Hematopoietic multipotent progenitor cell (in vitro differentiated cells): ENCODE results near the gene PAX5. TPM values are rescaled to one million over a fixed set of nuclear protein-coding genes. Genes with fewer than 3 reads are reported as not detected.

Source experiments
- DNase-seq, 3 donors: peaks; one replicate each; pipeline ENCODE4 v3.0.0-alpha.2; 2011 to 2015; ENCODE audit warnings: low read depth in 2 of 3, low spot score in 2 of 3
- total RNA-seq: library from RNA; depleted of rRNA; stranded (reverse); fragments of >200 nt; gene quantifications from one replicate; pipeline ENCODE4 v1.2.3, GENCODE V29; 2012

PAX5 gene
- total RNA-seq, 1 donor: 3.0 TPM

DNA sequence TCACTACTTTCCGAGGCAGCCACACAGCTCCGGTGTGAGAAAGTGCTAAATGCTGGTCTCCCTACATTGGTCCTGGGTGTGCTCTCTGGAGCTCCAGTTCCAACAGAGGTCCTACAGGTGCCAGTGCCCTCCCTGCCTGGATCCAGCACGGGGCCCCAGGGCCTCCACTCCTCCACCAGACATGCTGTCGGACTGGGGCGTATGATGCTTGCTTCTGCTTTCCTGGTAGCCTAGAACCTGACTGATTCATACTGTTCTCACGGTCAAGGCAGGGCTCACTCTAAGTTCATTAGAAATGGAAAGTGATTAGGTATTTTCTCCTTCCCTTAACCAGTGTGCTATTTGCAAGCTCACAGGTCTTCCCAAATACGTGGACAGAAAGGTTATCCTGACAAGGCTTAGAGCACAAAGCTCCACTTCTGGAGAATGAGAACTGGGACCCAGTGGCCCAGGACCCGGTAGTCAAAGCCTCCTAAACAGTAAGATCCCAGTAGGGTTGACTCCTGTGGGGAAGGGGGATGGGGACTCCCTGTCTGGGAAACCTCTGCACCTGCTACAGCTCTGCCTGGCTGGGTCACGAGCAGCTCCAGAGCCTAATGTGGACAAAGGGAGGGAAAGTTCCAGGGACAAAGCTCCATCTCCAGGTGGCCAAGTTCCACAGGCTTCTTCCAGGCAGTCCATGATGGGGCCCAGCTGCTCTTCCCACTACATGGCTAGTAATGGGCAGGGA is 98.1 kb downstream of the PAX5 start:
- DNase-seq: no peak

DNA sequence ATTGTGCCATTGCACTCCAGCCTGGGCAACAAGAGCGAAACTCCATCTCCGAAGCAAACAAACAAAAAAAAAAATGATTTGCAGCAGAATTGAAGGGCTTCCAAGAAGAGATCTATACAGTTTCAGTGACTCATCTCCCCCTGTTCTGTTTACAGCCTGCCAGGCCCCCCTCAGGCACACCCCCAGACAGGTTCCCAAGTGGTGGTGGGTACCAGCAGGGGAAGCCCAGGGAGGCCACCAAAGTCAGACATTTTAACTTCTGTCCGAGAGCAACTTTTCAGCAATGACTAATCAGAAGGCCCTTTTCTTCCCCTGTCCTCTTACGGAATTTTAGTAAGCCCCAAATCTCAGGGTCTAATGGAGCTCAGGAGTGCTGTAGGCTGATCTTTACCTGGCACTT is 98.7 kb downstream of the PAX5 start:
- no peak for DNase-seq

DNA sequence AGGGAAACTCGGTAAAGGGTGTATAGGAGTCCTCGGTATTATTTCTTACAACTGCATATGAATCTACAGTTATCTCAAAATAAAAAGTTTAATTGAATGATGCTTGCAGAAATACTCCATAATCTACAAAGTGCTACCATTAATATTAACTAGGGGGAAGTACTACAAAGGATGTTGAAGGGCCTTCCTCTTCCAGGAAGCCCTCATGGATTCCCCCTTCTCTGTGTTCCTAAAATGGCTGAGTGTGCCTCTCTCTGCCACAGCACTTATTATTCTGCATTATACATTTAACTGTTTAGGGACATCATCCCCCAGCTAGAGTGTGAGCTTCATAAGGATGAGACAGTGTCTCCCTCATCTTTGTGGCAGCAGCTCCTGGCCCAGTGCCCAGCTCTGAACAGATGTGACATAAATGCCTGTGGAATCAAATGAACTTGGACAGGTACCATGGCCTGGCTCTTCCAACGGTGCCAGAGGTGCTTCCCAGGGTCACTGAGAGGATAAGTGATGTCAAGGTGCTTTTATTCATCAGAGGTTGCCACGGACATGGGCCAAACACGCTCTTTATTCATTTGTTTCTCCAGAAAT is 99.5 kb downstream of the PAX5 start:
- no peak for DNase-seq

DNA sequence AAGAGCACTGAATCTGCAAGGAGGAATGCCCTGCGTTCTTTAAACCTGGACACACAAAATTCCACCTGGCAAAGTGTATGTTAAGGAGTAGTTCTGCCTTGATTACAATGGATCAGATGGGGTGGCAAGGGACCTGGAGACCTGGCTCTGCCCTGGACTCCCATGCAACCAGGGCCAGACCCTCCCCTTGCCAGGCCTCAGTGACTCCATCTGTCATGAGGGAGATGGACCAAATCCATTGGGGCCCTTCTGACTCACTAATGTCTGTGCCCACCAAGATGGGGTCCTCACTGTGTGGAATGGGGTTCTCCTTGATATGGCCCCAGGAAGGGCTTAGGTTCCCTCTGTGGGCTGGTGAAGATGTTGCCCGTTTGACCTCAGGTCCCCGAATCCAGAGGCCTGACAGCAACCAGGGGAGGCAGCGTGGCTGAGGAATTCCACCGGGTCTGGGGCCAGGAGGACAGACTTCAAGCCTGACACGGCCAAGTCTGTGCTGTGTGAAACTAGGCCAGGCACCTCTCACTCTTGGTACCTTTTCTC is 100.3 kb downstream of the PAX5 start:
- no peak for DNase-seq

DNA sequence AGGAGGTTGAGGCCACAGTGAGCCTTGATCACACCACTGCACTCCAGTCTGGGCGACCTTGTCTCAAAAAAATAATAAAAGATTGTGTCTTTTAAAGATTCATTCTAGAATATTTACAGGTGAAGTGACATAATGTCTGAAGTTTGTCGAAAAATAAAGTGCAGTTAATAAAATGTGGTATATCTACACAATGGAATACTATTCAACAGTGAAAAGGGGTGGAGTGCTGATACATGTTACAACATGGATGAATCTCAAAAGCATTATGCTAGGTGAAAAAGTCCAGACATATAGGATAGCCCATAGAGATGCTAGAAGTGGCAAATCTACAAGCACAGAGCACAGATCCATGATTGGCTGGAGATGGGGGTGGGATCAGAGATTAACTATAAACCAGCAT is 101.9 kb downstream of the PAX5 start:
- DNase-seq: no peak

DNA sequence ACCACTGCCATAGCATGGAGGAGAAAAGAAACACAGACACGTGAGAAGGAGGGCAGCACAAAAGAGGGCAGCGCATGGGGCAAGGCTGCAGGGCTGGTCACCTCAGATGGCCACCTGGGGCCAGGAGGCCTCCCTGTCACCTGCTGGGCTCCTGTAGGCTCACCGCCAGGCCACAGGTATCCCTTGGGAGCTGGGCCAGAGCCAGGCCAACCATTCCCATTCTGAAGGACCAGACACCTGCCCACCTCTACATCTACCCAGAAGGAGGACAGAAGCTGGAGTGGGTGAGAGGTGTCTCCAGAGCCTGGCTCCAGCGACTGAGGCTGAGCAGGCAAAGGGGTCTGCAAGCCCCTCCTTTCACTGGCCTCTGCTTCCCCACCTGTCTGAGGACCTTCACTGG is 103.1 kb downstream of the PAX5 start:
- DNase-seq: no peak

DNA sequence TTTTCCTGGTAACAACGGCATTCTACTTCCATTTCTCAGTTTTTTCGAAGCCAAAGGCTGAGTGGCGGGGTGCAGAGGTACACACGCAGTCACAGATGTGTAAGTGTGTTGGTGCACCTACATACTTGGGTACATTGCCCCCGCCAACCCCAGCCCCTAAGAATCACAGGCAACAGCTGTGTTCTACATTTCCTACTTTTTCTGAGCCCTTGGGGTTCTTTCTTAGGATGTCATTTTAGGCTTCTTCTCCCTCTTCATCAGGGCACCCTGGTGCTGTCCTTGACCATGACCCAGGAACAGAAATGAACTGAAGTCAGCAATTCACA is 104.8 kb downstream of the PAX5 start:
- DNase-seq: no peak

DNA sequence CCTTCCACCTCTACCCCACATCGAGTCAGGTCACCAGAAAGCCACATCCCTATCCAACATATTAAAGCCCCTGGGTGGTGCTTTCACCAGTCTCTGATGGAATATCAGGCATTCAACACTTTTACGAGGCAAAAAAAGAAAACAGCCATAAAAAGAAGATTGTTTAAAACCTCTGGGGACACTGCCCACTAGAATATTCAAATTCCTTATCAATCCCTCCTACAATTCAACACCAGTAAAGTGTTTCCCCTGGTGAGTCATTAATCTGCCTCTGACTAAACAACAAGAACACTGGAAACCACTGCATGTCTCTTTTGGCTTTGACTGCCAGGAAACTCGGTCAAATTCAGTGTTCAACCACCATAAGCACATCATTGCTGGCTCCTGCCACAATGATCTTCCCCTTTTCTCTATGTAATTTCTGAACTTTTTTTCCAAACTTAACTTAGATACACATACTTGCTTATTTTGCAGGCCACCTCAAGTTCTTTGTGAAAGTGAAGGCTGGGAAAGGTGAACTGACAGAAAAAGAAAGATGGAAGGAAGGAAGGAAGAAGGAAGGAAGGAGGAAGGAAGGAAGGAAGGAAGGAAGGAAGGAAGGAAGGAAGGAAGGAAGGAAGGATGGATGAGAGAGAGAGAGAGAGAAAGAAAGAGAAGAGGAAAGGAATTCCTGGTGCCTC is 105.3 kb downstream of the PAX5 start:
- peak in 2 of 3 donors; percentile 78 to 88 for DNase-seq

DNA sequence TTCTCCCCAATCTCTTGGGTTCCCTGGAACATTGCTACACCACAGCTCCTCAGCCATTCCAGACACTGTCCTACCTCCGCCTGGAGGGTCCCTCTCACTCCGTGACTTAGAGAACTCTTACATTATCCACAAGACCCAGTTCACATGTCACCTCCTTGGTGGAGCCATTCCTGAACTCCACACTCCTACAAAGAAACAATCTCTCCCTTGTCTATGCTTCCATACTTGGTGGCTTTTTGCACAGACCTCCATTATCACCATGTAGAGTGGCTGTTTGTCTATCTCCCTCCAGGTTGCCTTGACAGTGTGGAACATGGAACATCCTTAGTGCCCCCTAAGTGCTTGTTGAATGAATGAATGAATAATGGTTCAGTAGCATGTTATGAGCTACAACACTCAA is 105.9 kb downstream of the PAX5 start:
- no peak for DNase-seq

DNA sequence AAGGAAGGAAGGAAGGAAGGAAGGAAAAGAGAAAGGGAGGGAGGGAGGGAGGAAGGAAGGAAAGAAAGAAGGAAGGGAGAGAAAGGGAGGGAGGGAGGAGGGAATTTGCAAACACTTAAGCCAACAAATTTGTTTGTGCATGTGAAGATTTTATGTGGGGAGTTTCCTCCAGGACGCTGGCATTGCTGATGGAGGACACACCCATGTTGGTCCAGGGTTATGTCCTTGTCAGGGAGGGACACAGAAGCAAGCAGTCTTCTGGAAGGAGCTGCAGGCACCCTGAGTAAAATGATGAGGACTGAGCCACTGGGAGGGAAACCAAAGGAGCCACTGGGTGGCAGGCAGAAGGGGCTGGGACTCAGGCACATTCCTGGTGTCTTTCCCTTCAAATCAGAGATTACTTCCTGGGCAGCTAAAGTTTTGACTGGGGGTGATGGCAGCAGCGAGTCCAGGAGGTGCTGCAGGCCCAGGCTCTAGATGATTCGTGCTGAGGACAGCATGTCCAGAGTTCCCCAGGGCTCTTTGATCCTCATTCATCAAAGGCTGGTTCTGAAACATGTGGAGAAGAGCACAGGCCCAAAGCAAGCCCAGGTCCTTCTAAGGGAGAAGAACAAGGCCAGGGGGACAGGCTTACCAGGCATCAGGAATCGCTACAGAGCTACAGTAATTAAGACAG is 109.2 kb downstream of the PAX5 start:
- no peak for DNase-seq

DNA sequence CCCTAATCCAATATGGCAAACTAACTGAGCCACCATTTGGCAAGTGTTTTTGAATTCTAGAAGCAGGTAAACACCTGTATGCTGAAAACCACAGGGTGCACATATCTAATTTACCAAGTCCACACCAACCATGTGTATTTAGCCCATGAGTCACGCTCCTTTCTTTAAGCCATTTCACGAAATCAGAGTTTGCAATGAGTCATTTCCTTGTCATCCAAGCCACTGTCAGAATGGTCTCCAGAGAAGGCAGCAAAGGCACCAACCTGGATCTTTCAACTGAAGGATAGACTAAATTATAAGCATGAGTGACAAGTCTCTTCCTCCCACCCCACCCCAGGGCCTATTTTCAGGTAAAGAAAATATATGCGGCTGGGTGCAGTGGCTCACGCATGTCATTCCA is 110.0 kb downstream of the PAX5 start:
- DNase-seq: peak in 2 of 3 donors; percentile 28 to 31

DNA sequence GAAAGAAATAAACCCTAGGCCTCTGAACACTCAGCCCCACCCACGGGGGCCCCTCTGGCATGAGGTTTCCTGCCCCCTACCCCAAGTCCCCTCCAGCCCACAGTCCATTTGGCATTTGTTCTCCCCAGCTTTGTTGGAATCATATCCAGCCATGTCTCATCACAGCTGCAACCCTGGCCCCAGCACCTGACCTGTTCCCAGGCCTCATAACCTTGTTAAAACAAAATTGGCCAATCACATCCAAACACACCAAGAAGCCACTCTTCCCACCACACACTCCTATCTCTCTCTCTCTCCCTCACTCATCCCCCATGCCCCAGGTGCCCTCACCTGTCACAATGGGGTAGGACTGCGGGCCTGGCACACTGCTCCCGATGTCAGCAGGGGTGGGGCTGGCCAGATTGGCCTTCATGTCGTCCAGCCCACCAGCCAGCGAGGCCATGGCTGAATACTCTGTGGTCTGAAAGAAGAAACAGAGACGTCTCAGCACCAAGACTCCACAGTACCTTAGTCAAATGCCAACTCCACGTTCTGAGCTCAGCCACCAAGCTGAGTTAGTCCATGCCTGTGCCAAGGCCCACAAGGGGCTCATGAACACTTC is 110.9 kb downstream of the PAX5 start:
- no peak for DNase-seq

DNA sequence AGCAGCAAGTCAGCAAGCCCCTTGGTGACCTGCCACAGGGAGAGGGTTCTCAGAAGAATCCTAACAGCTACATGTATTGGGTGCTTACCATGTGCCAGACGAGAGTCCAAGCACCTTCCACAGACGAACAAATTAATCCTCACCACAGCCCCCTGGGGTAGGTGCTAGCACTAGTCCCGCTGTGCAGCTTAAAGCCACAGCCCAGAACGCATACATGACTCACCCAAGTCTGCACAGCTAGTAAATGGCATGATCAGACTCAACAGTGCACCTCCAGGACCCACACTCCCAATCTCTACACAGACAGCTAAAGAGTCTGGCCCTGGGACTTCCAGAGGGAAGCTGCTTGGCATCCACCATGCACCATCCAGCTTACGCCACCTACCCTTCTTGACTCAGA is 111.5 kb downstream of the PAX5 start:
- DNase-seq: no peak

DNA sequence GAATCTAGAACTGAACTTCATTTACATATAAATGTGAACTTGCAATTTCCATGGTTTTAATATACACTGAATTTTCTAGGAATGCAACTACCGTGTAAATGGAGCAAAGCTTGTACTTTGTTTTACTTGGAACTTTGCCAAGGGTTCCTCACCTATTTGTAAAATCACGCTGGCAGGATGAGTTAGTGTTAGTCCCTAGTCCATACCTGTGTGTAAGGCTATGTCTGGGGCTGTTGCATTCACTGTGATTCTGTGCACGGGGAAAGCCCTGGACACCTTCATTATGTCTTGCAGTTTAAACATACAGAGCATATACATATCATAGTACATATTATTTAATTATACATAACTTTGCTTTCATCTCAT is 119.9 kb downstream of the PAX5 start:
- DNase-seq: no peak

DNA sequence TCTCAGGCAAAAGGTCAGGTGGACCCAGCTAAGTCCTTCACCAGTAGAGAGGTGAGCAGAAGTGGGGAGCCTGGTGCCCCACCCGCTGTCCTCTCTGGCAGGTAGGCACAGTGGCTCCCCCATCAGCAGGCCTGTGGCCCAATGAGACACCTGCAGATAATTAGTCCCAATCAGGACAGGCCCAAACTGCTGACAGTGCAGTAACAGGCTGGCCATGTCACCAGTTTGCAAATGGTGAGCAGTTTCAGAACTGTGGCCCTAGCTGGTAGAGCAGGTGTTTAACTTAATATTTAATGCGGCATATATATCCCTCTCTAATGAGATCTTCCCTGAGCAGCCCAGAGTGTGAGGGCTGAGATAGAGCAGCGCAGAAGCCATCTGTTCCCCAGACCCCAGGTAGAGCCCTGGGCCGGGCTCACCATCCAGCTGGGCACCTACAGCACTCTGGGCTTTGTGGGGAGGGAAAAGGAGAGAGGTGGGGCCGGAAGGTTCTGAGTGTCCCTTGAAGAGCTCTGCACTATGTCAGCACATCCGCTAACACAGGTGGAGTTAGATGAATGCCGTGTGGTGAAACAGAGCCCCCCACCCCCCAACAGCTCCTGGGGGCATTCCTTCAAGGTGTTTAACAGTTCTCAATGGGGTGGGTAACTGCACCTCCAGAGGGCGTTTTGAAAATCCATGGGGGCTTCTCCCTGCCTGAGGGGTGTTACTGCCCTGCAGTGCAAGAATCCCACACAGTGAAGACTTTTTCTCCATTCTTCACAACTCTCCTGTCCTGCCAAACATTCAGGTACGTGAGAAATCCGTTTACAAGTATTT is 120.5 kb downstream of the PAX5 start:
- DNase-seq: no peak

DNA sequence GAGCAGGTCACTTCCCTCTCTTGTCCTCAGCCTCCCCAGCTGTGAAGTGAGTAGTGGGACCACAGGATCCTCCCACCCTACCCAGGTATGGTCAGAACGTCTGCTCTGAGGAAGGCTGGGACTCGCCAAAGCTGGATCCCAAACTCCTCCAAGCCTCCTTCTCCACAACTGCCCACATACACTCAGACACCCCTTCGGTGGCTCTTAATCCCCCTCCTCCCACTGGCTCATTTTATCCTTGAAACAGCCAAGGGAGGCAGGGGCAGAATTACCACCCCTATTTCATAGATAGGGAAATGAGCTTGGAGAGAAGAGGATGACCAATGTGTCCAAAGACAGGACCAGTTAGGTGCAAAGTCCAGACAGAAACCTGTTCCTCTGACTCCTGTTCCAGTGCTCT is 121.4 kb downstream of the PAX5 start:
- DNase-seq: no peak

DNA sequence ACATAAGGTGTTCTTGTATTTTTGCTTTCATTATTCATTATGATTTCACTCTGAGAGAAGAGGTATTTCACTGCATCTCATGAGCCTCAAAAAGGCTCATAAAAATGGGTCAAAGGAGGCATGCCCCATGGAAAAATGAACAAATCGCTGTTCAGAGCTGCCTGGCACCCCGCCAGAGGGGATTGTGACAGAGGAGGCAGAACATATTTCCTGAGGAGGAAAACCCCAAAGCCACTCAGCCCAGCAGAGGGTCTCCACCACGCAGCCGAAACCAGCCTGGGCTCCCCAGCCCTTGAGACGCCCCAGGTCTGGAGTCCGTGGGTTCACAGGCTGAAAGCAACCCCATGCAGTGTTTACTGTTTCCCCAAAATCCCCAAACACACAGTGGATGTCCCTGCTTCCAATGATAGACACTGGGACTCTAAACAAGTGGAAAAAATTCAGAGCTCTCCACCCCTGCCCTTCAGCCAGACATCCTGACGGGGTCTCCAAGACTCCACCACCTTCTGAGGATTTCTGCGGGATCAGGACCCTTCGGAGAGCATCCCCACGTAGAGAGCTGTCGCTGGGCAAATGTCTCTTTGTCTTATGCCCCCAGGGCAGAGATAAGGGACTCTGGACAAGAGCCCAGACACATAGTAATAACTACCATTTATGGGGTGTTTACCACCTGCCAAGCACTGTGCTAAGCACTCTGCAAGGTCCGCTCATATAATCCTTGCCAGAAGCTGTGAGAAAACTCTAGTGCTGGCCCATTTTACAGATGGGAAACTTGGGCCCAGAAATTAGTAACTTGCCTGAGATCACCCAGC is 122.3 kb downstream of the PAX5 start:
- peak in 2 of 3 donors; percentile 38 to 62 for DNase-seq

DNA sequence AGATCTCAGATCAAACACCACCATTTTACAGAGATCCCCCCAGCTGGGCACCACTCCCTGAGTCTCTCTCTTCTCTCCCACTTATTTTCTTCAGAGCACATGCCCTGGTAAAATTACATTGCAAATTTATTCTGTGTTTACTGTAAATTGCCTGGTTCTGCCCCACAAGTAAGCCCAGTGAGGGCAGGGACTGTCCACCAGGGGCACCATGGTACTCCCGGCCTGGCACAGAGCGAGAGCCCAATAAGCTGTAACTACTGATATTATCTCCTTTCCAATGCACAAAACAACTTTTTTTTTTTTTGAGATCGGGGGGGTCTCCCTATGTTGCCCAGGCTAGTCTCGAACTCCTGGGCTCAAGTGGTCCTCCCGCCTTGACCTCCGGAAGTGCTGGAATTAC is 123.0 kb downstream of the PAX5 start:
- no peak for DNase-seq

DNA sequence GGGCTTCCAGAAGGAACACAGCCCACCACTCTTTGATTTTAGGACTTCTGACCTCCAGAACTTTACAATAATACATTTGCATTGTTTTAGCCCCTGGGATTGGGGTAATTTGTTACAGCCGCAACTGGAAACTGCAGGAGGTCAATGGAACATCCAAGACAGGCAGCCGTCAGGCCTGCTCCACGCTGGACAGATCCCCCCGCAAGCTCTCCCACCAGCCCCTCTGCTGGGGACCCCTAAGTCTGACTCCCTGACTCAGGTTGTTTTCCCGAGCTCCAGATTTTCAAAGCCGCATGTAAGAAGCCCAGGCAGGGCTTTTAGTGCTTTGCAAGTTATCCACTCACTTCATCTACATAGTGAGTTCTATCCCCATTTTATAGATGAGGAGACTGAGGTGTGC is 127.6 kb downstream of the PAX5 start:
- DNase-seq: no peak
